AG04449 (cell line): ENCODE results near the gene CCDC3.

Source experiments
- CTCF ChIA-PET: fragments of 350-600 bp; formaldehyde crosslinking; extraction: SDS; loops from one replicate; lab custom pipeline; 2021; ENCODE audit warnings: antibody characterized with exemption; lab: Yijun Ruan, JAX
- POLR2A ChIA-PET: fragments of 400-600, 350-600 bp; formaldehyde crosslinking; extraction: SDS; loops from one replicate; lab custom pipeline; 2020; ENCODE audit warnings: antibody characterized with exemption, inconsistent platforms; lab: Yijun Ruan, JAX
- DNase-seq: peaks from one replicate; pipeline ENCODE4 v3.0.0-alpha.2; 2010; ENCODE audit warnings: low read depth, low spot score
- H3K4me3 ChIP-seq: 2 replicates; pipeline ENCODE4 v1.5.1; 2011; ENCODE audit warnings: low read depth, mild to moderate bottlenecking, control low read depth, low read length
- CTCF ChIP-seq: IDR thresholded peaks from one replicate; pipeline ENCODE4 v1.5.1; 2011; ENCODE audit warnings: mild to moderate bottlenecking, moderate library complexity, low read length, control low read depth, inconsistent platforms; ENCODE audit not compliant: insufficient read depth; ENCODE audit errors: missing control alignments

CCDC3 gene

GRCh38 chr10:12962556-12962955, 39.0 kb downstream of the CCDC3 start:
- DNase-seq: no peak
- ChIA-PET CTCF (no interaction called here), POLR2A (no interaction called here)
- no peak overlapping the region for H3K4me3 ChIP-seq
- TF ChIP-seq CTCF: no peak

- no peak for TF ChIP-seq CTCF
- no peak overlapping the region for H3K4me3 ChIP-seq
- CTCF ChIA-PET: no interaction called here
- POLR2A ChIA-PET: no interaction called here
- no peak for DNase-seq
These were observed 39.9 kb downstream of the CCDC3 start for GRCh38 chr10:12961416-12962205.

- CTCF ChIA-PET: no interaction called here
- TF ChIP-seq CTCF: no peak
- H3K4me3 ChIP-seq: no peak overlapping the region
- POLR2A ChIA-PET: no interaction called here
- no peak for DNase-seq
These were observed 40.6 kb downstream of the CCDC3 start for GRCh38 chr10:12960941-12961340.

GRCh38 chr10:12960334-12960898, 41.1 kb downstream of the CCDC3 start:
- ChIA-PET POLR2A (no interaction called here), CTCF (no interaction called here)
- H3K4me3 ChIP-seq: no peak overlapping the region
- no peak for DNase-seq
- TF ChIP-seq CTCF: no peak

GRCh38 chr10:12958546-12959110, 42.9 kb downstream of the CCDC3 start:
- DNase-seq: no peak
- POLR2A ChIA-PET: no interaction called here
- CTCF ChIA-PET: no interaction called here
- TF ChIP-seq CTCF: no peak
- H3K4me3 ChIP-seq: no peak overlapping the region

GRCh38 chr10:12957081-12957480, 44.4 kb downstream of the CCDC3 start:
- CTCF ChIA-PET: no interaction called here
- H3K4me3 ChIP-seq: no peak overlapping the region
- no peak for TF ChIP-seq CTCF
- POLR2A ChIA-PET: no interaction called here
- DNase-seq: no peak
